ENCODE results near the gene CAV1.

The CAV1 gene

DNA sequence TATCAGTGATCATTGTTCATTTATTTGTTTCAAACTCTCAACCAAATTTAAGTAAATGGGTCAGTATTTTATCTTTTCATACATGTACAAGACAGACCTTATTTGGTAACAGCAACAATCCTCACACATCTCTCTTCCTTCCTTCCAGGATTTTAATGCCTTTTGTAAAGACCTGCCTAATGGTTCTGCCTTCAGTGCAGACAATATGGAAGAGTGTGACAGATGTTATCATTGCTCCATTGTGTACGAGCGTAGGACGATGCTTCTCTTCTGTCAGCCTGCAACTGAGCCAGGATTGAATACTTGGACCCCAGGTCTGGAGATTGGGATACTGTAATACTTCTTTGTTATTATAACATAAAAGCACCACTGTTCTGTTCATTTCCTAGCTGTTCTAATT, 19.0 kb upstream of the CAV1 start:
- H3K4me3 ChIP-seq (ENCODE audit: low read depth, low read length) = no peak overlapping the region
- DNase-seq (ENCODE audit: low read depth) = no peak
- TF ChIP-seq, protein P1, sequence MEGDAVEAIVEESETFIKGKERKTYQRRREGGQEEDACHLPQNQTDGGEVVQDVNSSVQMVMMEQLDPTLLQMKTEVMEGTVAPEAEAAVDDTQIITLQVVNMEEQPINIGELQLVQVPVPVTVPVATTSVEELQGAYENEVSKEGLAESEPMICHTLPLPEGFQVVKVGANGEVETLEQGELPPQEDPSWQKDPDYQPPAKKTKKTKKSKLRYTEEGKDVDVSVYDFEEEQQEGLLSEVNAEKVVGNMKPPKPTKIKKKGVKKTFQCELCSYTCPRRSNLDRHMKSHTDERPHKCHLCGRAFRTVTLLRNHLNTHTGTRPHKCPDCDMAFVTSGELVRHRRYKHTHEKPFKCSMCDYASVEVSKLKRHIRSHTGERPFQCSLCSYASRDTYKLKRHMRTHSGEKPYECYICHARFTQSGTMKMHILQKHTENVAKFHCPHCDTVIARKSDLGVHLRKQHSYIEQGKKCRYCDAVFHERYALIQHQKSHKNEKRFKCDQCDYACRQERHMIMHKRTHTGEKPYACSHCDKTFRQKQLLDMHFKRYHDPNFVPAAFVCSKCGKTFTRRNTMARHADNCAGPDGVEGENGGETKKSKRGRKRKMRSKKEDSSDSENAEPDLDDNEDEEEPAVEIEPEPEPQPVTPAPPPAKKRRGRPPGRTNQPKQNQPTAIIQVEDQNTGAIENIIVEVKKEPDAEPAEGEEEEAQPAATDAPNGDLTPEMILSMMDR (conservative IDR thresholded peaks at IDR 0.05; ENCODE audit: low read depth, low read length) = no peak

DNA sequence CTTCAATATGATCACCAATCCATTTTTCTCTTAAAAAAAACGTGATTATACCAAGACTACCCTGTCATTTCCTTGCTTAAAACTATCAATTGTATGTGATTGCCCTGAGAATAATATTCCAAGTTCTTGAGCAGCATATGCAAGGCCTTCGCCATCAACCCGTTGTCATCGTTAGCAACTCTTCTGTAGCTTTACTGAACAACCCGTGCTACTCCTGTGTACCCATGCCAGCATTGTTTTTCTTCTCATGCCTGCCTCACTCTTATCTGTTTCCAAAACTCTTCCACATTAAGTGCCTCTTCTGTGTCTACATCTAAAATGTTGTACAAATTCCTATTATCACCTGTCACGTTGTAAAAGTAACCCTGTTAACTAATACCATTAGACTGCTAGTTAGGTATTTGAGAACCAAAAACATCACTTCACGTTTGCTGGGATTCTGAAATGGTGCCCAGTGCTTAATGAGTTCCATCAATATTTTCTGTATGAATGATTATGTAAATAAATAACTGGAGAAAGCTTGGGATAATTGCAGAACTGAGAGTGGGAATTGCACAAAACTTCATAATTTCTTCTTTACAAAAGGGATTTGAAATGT, 14.8 kb upstream of the CAV1 start:
- no peak for DNase-seq (ENCODE audit: low read depth)
- TF ChIP-seq, protein P1 (conservative IDR thresholded peaks at IDR 0.05; ENCODE audit: low read depth, low read length) = no peak
- H3K4me3 ChIP-seq (ENCODE audit: low read depth, low read length) = no peak overlapping the region

DNA sequence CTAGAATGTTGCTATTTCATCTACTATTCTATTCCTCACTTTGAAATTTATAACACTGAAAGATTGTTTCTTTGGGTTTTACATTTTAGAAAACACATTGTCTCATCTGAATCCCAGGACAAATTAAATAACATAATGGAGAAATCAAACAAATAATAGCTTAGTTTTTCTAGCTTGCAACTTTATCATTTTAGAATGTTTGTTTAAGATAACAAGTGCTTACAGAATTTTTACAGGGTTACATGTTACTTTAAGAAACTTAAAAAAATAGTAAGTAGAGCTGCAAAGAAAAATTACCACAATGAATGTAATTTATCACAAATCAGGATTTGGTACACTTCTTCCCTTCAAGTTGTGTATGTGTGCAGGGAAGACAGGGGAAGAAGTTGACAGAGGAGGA, 14.0 kb upstream of the CAV1 start:
- H3K4me3 ChIP-seq (ENCODE audit: low read depth, low read length) = no peak overlapping the region
- TF ChIP-seq, protein P1 (conservative IDR thresholded peaks at IDR 0.05; ENCODE audit: low read depth, low read length) = no peak
- no peak for DNase-seq (ENCODE audit: low read depth)

DNA sequence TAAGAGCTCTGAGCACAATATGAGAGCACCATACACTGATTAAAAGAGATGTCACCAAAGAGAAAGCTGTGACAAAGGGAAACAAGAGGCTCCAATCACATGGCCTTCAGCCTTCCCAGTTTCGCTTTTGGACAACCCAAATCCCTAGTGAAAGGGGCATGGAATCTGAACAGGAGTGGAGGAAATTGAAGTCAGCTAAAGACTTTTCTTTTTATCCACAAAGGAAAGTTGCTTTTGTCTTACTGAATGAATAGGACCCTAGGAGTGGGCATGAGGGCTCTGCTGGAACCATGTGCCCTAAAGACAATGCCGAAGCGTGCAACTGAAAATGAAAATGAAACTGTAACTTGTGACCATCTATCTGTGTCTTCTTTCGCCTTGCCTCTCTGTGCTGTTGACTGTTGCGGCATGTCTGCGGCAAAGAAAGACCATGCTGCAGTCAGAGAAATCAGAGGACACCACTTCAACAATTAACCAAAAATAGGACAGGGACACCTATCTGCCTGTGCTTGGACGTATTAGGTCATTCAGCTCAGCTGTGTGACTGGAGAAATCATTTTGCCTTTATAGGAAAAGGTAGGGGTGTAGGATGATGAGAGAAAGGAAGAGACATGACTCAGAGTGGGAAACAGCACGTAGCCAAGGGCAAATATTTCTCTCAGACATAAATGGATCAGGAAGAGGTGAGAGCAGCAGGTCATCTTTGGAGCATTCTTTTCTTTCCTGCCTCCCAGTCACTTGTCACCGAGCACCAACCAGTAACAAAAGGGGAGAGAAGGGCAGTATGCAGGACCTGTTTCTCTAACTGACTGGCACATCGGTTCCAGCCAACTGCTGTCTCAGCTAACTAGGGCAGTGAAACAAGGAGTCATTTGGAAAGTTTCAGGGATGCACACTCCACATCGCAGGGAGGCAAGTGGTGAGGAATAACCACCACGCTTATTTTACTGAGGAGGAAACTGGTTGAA, 13.0 kb upstream of the CAV1 start:
- TF ChIP-seq, protein P1 (conservative IDR thresholded peaks at IDR 0.05; ENCODE audit: low read depth, low read length) = no peak
- H3K4me3 ChIP-seq (ENCODE audit: low read depth, low read length) = peak overlapping the region; percentile 33

DNA sequence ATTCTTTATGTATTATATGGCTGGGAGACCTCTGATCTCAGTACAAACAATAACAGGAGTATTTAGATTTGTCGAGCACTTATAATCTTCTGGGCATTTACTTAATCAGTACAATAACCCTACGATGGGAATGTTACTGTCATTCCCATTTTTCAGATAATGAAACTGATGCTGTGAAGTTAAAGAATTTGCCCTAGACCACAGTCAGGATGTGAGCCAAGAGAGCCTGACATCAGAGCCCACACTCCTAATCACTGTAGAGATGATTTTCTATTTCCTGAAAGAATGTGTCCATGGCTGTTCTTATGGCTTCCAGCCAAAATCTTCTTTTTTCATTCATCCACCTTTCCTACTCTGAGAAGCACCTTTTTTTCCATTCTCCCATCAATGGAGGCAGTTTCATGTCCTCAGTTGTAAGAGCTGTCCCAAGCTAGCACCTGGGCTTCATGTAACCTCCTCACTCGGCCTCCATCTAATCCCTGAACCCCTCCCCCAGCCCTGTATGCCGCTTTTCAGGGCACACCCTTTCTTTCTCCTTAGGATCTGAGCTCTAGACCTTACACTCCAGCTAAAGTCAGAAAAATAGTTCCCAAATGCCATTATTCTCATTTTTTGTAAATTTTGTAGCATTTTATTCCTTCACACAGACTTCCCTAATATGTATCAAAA, 12.2 kb upstream of the CAV1 start:
- peak; percentile 72 for DNase-seq (ENCODE audit: low read depth)
- H3K4me3 ChIP-seq (ENCODE audit: low read depth, low read length) = no peak overlapping the region
- TF ChIP-seq, protein P1 (conservative IDR thresholded peaks at IDR 0.05; ENCODE audit: low read depth, low read length) = no peak

More for the DNA sequence above, 13.0 kb upstream of the CAV1 start:
- peak; percentile 48 for DNase-seq (ENCODE audit: low read depth)

DNA sequence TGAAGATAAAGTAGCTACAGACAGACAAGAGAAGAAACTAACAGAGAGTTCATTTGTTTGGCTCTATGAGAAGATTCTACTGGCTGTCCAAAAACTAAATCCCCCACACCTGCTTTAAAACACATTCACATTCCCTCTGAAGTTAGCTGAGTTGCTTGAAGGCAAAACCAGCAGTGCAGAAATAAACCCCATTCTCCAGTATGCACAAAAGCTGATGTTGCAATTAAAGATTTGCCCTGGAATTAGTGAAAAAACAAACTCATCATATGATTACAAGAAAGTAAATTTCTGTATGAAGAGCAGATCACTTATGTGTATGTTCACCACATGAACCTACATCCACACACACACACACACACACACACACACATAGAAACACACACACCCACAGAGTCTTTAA, 9.3 kb upstream of the CAV1 start:
- H3K4me3 ChIP-seq (ENCODE audit: low read depth, low read length) = no peak overlapping the region
- no peak for DNase-seq (ENCODE audit: low read depth)
- TF ChIP-seq, protein P1 (conservative IDR thresholded peaks at IDR 0.05; ENCODE audit: low read depth, low read length) = no peak

Measured in choroid plexus epithelial cell (primary cell).